ENCODE measurements around the gene DNAAF8. TPM values are rescaled to one million over a fixed set of nuclear protein-coding genes. Genes with fewer than 3 reads are reported as not detected.

DNAAF8 gene
- polyA plus RNA-seq, 1 donor from 2014 or later = 3.4 TPM

GRCh38 chr16:4780235-4780634 is 45.9 kb downstream of the DNAAF8 start:
- Histone ChIP-seq H3F3A (ENCODE audit: insufficient read depth, low read length, poor library complexity, severe bottlenecking) (no peaks in the 10 kb centered on the region), H2AFZ (ENCODE audit: low read depth, low read length) (no peak overlapping the region), H4K20me1 (ENCODE audit: insufficient read depth) (no peaks in the 10 kb centered on the region), H3K4me2 (ENCODE audit: low read length) (no peak overlapping the region), H3K9me2 (ENCODE audit: insufficient read depth, low read length) (no peaks in the 10 kb centered on the region), H3K9me3 (ENCODE audit: low read length) (no peaks in the 10 kb centered on the region), H3K27ac (ENCODE audit: low read length) (no peak overlapping the region), H3K9ac (ENCODE audit: low read length) (no peak overlapping the region), H3K36me3 (ENCODE audit: insufficient read depth, low read length) (no peaks in the 10 kb centered on the region), H3K27me3 (ENCODE audit: insufficient read depth, low read depth, low read length) (no peaks in the 10 kb centered on the region), H3K4me3 (ENCODE audit: low read length) (no peak overlapping the region), H3K79me2 (replicated peaks; ENCODE audit: insufficient read depth, low read length) (no peaks in the 10 kb centered on the region)
- TF ChIP-seq EP300 (conservative IDR thresholded peaks at IDR 0.05; ENCODE audit: poor library complexity, severe bottlenecking) (no peak), RAD21 (conservative IDR thresholded peaks at IDR 0.05) (no peak), TAF1 (IDR thresholded peaks at IDR 0.05; ENCODE audit: low read depth) (no peak), MXI1 (conservative IDR thresholded peaks at IDR 0.05; ENCODE audit: poor library complexity, severe bottlenecking) (no peak), EZH2 (IDR thresholded peaks at IDR 0.05; ENCODE audit: borderline replicate concordance, insufficient read depth, low read length, poor library complexity, severe bottlenecking) (no peak), POLR2AphosphoS5 (IDR thresholded peaks at IDR 0.05) (no peak), REST (IDR thresholded peaks at IDR 0.05; ENCODE audit: borderline replicate concordance) (no peak), SMC3 (conservative IDR thresholded peaks at IDR 0.05; ENCODE audit: poor library complexity) (no peak), CTCF (IDR thresholded peaks at IDR 0.05; ENCODE audit: poor library complexity, severe bottlenecking) (no peak)

- H4K20me1 ChIP-seq (ENCODE audit: insufficient read depth) = no peaks in the 10 kb centered on the region
- H3K9me3 ChIP-seq (ENCODE audit: low read length) = no peaks in the 10 kb centered on the region
- no peak overlapping the region for H3K9ac ChIP-seq (ENCODE audit: low read length)
- no peak overlapping the region for H3K4me3 ChIP-seq (ENCODE audit: low read length)
- TF ChIP-seq TAF1 (IDR thresholded peaks at IDR 0.05; ENCODE audit: low read depth) (no peak), CTCF (IDR thresholded peaks at IDR 0.05; ENCODE audit: poor library complexity, severe bottlenecking) (no peak), SMC3 (conservative IDR thresholded peaks at IDR 0.05; ENCODE audit: poor library complexity) (no peak), MXI1 (conservative IDR thresholded peaks at IDR 0.05; ENCODE audit: poor library complexity, severe bottlenecking) (no peak), POLR2AphosphoS5 (IDR thresholded peaks at IDR 0.05) (no peak), REST (IDR thresholded peaks at IDR 0.05; ENCODE audit: borderline replicate concordance) (no peak), EP300 (conservative IDR thresholded peaks at IDR 0.05; ENCODE audit: poor library complexity, severe bottlenecking) (no peak), EZH2 (IDR thresholded peaks at IDR 0.05; ENCODE audit: borderline replicate concordance, insufficient read depth, low read length, poor library complexity, severe bottlenecking) (no peak), RAD21 (conservative IDR thresholded peaks at IDR 0.05) (no peak)
- H3F3A ChIP-seq (ENCODE audit: insufficient read depth, low read length, poor library complexity, severe bottlenecking) = no peaks in the 10 kb centered on the region
- H3K9me2 ChIP-seq (ENCODE audit: insufficient read depth, low read length) = no peaks in the 10 kb centered on the region
- H2AFZ ChIP-seq (ENCODE audit: low read depth, low read length) = no peak overlapping the region
- no peak overlapping the region for H3K27ac ChIP-seq (ENCODE audit: low read length)
- no peaks in the 10 kb centered on the region for H3K27me3 ChIP-seq (ENCODE audit: insufficient read depth, low read depth, low read length)
- H3K36me3 ChIP-seq (ENCODE audit: insufficient read depth, low read length) = no peaks in the 10 kb centered on the region
- H3K4me2 ChIP-seq (ENCODE audit: low read length) = no peak overlapping the region
- no peaks in the 10 kb centered on the region for H3K79me2 ChIP-seq (replicated peaks; ENCODE audit: insufficient read depth, low read length)
Measured at GRCh38 chr16:4783251-4783950, 49.1 kb downstream of the DNAAF8 start.
